ENCODE measurements around the gene ZNF521. TPM values are rescaled to one million over a fixed set of nuclear protein-coding genes. Genes with fewer than 3 reads are reported as not detected.

The ZNF521 gene
- total RNA-seq, 1 experiment from 2014 or later, result not detected

DNA sequence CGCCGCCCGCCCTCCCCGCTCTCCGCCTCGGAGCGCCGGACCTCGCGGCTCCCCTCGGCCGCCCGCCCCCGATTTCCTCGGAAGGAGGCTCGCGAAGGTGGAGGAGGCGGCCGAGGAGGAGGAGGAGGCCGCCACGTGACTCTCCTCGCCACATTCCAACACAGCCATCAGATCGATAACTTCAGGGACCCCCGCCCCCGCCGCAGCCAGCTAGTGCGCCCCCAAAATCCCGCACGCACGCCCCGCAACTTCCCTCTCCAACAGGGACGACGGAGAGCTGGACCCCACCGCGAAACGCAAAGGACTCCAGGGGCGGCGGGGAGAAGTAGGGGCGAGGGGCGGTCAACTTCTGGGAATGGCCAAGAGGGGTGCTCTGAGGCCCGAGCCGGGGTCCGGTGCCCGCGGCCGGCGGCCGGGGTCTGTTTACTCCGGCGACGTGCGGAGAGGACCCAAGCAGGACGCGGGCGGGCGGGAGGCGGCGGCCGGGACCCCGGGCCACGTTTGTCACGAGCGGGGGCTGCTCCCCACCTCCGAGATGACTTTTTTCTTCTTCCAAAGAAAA lies 2.0 kb downstream of the ZNF521 start:
- CTCF ChIA-PET, result no interaction called here
- H3K36me3 ChIP-seq (ENCODE audit: low read depth), result no peaks in the 10 kb centered on the region
- no peaks in the 10 kb centered on the region for H3K27me3 ChIP-seq (ENCODE audit: insufficient read depth, low read depth)
- H3F3A ChIP-seq (ENCODE audit: insufficient read depth, low read depth), result no peaks in the 10 kb centered on the region
- H3K9me3 ChIP-seq (ENCODE audit: insufficient read depth, low read depth), result no peaks in the 10 kb centered on the region
- H3K27ac ChIP-seq, result no peak overlapping the region
- no peaks in the 10 kb centered on the region for H4K20me1 ChIP-seq (ENCODE audit: insufficient read depth)
- TF ChIP-seq EZH2 (IDR thresholded peaks at IDR 0.05; ENCODE audit: low read depth), result no peak
- TF ChIP-seq, protein P1, sequence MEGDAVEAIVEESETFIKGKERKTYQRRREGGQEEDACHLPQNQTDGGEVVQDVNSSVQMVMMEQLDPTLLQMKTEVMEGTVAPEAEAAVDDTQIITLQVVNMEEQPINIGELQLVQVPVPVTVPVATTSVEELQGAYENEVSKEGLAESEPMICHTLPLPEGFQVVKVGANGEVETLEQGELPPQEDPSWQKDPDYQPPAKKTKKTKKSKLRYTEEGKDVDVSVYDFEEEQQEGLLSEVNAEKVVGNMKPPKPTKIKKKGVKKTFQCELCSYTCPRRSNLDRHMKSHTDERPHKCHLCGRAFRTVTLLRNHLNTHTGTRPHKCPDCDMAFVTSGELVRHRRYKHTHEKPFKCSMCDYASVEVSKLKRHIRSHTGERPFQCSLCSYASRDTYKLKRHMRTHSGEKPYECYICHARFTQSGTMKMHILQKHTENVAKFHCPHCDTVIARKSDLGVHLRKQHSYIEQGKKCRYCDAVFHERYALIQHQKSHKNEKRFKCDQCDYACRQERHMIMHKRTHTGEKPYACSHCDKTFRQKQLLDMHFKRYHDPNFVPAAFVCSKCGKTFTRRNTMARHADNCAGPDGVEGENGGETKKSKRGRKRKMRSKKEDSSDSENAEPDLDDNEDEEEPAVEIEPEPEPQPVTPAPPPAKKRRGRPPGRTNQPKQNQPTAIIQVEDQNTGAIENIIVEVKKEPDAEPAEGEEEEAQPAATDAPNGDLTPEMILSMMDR (conservative IDR thresholded peaks at IDR 0.05), result no peak
- intact Hi-C loops (cut with micrococcal nuclease; ENCODE audit: unreplicated experiment), result no loop called here
- no peak overlapping the region for H3K4me2 ChIP-seq
- no peak overlapping the region for H3K4me3 ChIP-seq
- DNase-seq, result no peak
- H2AFZ ChIP-seq, result no peak overlapping the region
- POLR2A ChIA-PET (ENCODE audit: unreplicated experiment), result no interaction called here
- no peaks in the 10 kb centered on the region for H3K9me2 ChIP-seq (ENCODE audit: insufficient read depth)
- BruUV-seq (replicated peaks), result no TSS peak
- H3K79me2 ChIP-seq (ENCODE audit: low read depth), result no peaks in the 10 kb centered on the region
- H3K4me1 ChIP-seq (replicated peaks; ENCODE audit: insufficient read depth), result no peaks in the 10 kb centered on the region

DNA sequence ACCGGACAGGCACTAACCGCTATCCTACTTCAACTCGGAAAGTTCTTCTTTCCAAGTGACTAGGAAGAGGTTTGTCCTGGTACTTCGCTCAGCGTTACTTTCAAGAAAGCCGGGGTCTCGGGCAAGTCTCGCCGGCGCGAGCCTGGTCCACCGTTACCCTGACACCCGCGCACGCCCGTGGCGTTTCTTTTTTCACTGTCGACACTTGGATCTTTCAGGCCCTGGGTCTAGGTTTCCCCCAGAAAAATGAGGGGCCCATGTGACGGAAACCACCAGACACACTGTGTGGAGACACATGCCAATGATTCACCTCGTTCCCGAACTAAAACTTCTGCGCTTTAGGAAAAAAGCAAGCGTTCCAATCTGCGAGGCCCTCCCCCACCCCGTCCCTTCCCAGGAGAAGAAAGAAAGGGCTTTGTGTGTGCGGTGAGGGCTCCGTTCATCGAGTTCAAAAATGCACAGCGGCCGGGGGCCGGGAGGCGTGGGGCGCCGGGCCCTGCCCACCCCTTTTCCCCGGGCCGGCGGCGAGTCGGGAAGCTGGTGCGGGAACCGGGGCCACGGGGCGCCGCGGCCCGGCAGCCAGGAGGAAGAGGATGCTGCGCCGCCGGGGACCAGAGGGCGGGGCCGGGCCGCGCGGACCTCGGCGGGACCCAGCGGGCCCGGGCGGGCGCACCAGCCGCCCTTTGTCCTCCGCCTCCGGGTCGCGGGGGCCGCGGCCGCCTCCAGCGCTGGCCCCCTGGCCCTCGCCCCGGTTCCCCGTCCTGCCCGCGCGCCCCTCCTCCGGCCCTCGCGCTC lies 2.6 kb downstream of the ZNF521 start:
- Histone ChIP-seq H3K9me2 (ENCODE audit: insufficient read depth) (no peaks in the 10 kb centered on the region), H3K79me2 (ENCODE audit: low read depth) (no peaks in the 10 kb centered on the region), H3K4me3 (no peak overlapping the region), H3K9me3 (ENCODE audit: insufficient read depth, low read depth) (no peaks in the 10 kb centered on the region), H2AFZ (no peak overlapping the region), H3K27ac (no peak overlapping the region), H3K4me2 (no peak overlapping the region), H4K20me1 (ENCODE audit: insufficient read depth) (no peaks in the 10 kb centered on the region), H3K36me3 (ENCODE audit: low read depth) (no peaks in the 10 kb centered on the region), H3K4me1 (replicated peaks; ENCODE audit: insufficient read depth) (no peaks in the 10 kb centered on the region), H3F3A (ENCODE audit: insufficient read depth, low read depth) (no peaks in the 10 kb centered on the region), H3K27me3 (ENCODE audit: insufficient read depth, low read depth) (no peaks in the 10 kb centered on the region)
- TF ChIP-seq, protein P1 (conservative IDR thresholded peaks at IDR 0.05), result no peak
- TF ChIP-seq EZH2 (IDR thresholded peaks at IDR 0.05; ENCODE audit: low read depth), result no peak
- CTCF ChIA-PET, result no interaction called here
- POLR2A ChIA-PET (ENCODE audit: unreplicated experiment), result no interaction called here
- DNase-seq, result no peak
- intact Hi-C loops (cut with micrococcal nuclease; ENCODE audit: unreplicated experiment), result no loop called here
- BruUV-seq (replicated peaks), result no TSS peak

DNA sequence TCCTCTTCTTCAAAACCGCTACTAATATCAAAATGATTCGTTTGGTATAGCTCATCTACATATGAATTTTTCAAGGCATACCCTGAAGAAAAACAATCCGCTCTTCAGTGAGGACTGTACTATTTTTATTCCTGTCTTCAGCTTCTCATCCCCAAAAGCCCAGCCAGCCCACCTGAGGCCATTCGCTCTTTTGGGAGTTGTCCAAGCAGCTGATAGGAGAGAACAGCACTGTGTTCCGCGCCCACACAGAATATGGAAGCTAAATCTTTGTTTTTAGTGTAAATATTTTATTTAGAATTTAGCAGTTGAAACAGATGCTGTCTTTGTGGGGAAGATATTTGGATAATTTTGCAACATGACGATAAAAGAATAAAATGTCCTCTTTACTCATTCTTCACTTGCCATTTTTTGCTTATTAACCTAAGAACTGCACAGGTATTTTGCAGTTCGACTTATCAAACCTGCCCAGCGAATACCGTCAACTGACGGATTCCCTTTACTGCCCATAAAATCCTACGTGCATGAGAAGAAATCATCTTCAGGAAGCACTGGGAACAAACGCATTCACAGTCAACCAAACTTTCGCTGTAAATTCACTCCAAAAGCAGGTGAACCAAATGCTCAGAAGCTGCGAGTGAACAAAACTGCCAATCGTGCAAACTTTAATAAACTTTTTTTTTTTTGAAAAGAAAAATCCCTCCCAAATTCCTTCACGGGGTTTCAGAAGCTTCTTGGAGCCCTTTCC lies 3.4 kb downstream of the ZNF521 start:
- POLR2A ChIA-PET (ENCODE audit: unreplicated experiment), result no interaction called here
- no peaks in the 10 kb centered on the region for H3K9me2 ChIP-seq (ENCODE audit: insufficient read depth)
- H3K4me1 ChIP-seq (replicated peaks; ENCODE audit: insufficient read depth), result no peaks in the 10 kb centered on the region
- H3K79me2 ChIP-seq (ENCODE audit: low read depth), result no peaks in the 10 kb centered on the region
- H4K20me1 ChIP-seq (ENCODE audit: insufficient read depth), result no peaks in the 10 kb centered on the region
- no TSS peak for BruUV-seq (replicated peaks)
- intact Hi-C loops (cut with micrococcal nuclease; ENCODE audit: unreplicated experiment), result no loop called here
- H2AFZ ChIP-seq, result no peak overlapping the region
- no peak overlapping the region for H3K27ac ChIP-seq
- H3K9me3 ChIP-seq (ENCODE audit: insufficient read depth, low read depth), result no peaks in the 10 kb centered on the region
- H3K27me3 ChIP-seq (ENCODE audit: insufficient read depth, low read depth), result no peaks in the 10 kb centered on the region
- DNase-seq, result no peak
- H3K4me2 ChIP-seq, result no peak overlapping the region
- no peaks in the 10 kb centered on the region for H3F3A ChIP-seq (ENCODE audit: insufficient read depth, low read depth)
- TF ChIP-seq EZH2 (IDR thresholded peaks at IDR 0.05; ENCODE audit: low read depth), result no peak
- TF ChIP-seq, protein P1 (conservative IDR thresholded peaks at IDR 0.05), result no peak
- CTCF ChIA-PET, result no interaction called here
- no peaks in the 10 kb centered on the region for H3K36me3 ChIP-seq (ENCODE audit: low read depth)
- no peak overlapping the region for H3K4me3 ChIP-seq

Measured in PC-9 (cell line).